GM19043 (cell line): ENCODE data around the gene LMBRD1.

ENCODE experiments used
- ATAC-seq: cut with Tn5 transposase; IDR thresholded peaks from one replicate; pipeline ENCODE4 v1.9.1; 2021; ENCODE audit warnings: low read depth; ENCODE audit not compliant: unreplicated experiment

LMBRD1 gene

GRCh38 chr6:69647726-69648125, 149.1 kb downstream of the LMBRD1 start:
- ATAC-seq: no peak

- ATAC-seq: no peak
Measured at GRCh38 chr6:69643688-69644087, 153.1 kb downstream of the LMBRD1 start.

- ATAC-seq: no peak
Measured at GRCh38 chr6:69632932-69633331, 163.9 kb downstream of the LMBRD1 start.

- no peak for ATAC-seq
Measured at GRCh38 chr6:69631552-69632346, 165.1 kb downstream of the LMBRD1 start.

- no peak for ATAC-seq
Measured at GRCh38 chr6:69630767-69631166, 166.0 kb downstream of the LMBRD1 start.

- ATAC-seq: no peak
Measured at GRCh38 chr6:69627625-69628024, 169.2 kb downstream of the LMBRD1 start.

GRCh38 chr6:69624944-69625343, 171.9 kb downstream of the LMBRD1 start:
- ATAC-seq: no peak
